Activated CD8-positive, alpha-beta T cell treated with anti-CD3 and anti-CD28 coated beads, Interleukin-2, amount 10 ng/mL, durations not matched to agents 7 days and 5 days (primary cell): Measurements from ENCODE around the gene ULK2. TPM values are rescaled to one million over a fixed set of nuclear protein-coding genes. Genes with fewer than 3 reads are reported as not detected.

Source experiments
- ATAC-seq: fragments of 150-1000 bp; cut with Tn5 transposase; one replicate; pipeline ENCODE4 v1.10.0; 2021; ENCODE audit warnings: moderate library complexity
- CTCF ChIA-PET: fragments of 350-600 bp; sonication (Branson Sonifier 250); formaldehyde crosslinking; loops from one replicate; lab custom pipeline; 2021; ENCODE audit warnings: antibody characterized with exemption; lab: Charles Lee
- POLR2A ChIA-PET: fragments of 350-600 bp; sonication (Branson Sonifier 250); formaldehyde crosslinking; loops from one replicate; lab custom pipeline; 2021; ENCODE audit warnings: antibody characterized with exemption; lab: Charles Lee
- DNase-seq: peaks from one replicate; pipeline ENCODE4 v3.0.0-alpha.2; 2020
- H3K27ac Mint-ChIP-seq: one replicate; pipeline ENCODE4 v1.8.0; 2021; ENCODE audit warnings: mild to moderate bottlenecking, mixed read lengths
- H3K27me3 Mint-ChIP-seq: one replicate; pipeline ENCODE4 v1.8.0; 2021; ENCODE audit warnings: low read depth, mixed read lengths
- H3K36me3 Mint-ChIP-seq: one replicate; pipeline ENCODE4 v1.8.0; 2021; ENCODE audit warnings: low read depth, mixed read lengths
- H3K4me1 Mint-ChIP-seq: one replicate; pipeline ENCODE4 v1.8.0; 2021; ENCODE audit warnings: low read depth, mixed read lengths
- H3K4me3 Mint-ChIP-seq: one replicate; pipeline ENCODE4 v1.8.0; 2021; ENCODE audit warnings: mild to moderate bottlenecking, mixed read lengths
- H3K9me3 Mint-ChIP-seq: one replicate; pipeline ENCODE4 v1.8.0; 2022; ENCODE audit warnings: mixed read lengths; ENCODE audit not compliant: insufficient read depth
- total RNA-seq, 2 experiments: library from RNA; stranded (reverse); gene quantifications; one replicate each; pipeline ENCODE4 v1.2.3, GENCODE V29; 2021

ULK2 gene
- total RNA-seq, 2 experiments from 2014 or later: 8.7 to 9.5 TPM

GRCh38 chr17:19731626-19732025, 136.1 kb downstream of the ULK2 start:
- ATAC-seq (no peak), DNase-seq (no peak)
- Mint-ChIP-seq H3K4me1 (no peaks in the 10 kb centered on the region), H3K36me3 (no peaks in the 10 kb centered on the region), H3K27me3 (peaks cover 4% of the 10 kb centered on the region), H3K27ac (no peak overlapping the region), H3K4me3 (no peak overlapping the region), H3K9me3 (no peaks in the 10 kb centered on the region)
- POLR2A ChIA-PET: no interaction called here
- CTCF ChIA-PET: interaction anchor here (1.4 kb wide), 1 partner anchor 13 kb away, joined by 3 read pairs; no protein-coding TSS in a partner anchor

GRCh38 chr17:19730843-19731242, 136.9 kb downstream of the ULK2 start:
- ATAC-seq: no peak
- Mint-ChIP-seq H3K27me3 (peaks cover 4% of the 10 kb centered on the region), H3K4me3 (no peak overlapping the region), H3K4me1 (no peaks in the 10 kb centered on the region), H3K9me3 (no peaks in the 10 kb centered on the region), H3K27ac (no peak overlapping the region), H3K36me3 (no peaks in the 10 kb centered on the region)
- ChIA-PET POLR2A (no interaction called here), CTCF (interaction anchor here (1.4 kb wide), 1 partner anchor 14 kb away, joined by 3 read pairs; no protein-coding TSS in a partner anchor)
- DNase-seq: no peak

GRCh38 chr17:19729900-19730299, 137.8 kb downstream of the ULK2 start:
- H3K27ac Mint-ChIP-seq: no peak overlapping the region
- no peaks in the 10 kb centered on the region for H3K36me3 Mint-ChIP-seq
- ChIA-PET CTCF (no interaction called here), POLR2A (no interaction called here)
- peaks cover 5% of the 10 kb centered on the region for H3K4me1 Mint-ChIP-seq
- ATAC-seq (no peak), DNase-seq (no peak)
- H3K9me3 Mint-ChIP-seq: no peaks in the 10 kb centered on the region
- H3K27me3 Mint-ChIP-seq: peaks cover 4% of the 10 kb centered on the region
- H3K4me3 Mint-ChIP-seq: no peak overlapping the region

GRCh38 chr17:19728084-19728495, 139.6 kb downstream of the ULK2 start:
- ATAC-seq (no peak), DNase-seq (no peak)
- Mint-ChIP-seq H3K27ac (no peak overlapping the region), H3K27me3 (no peaks in the 10 kb centered on the region), H3K9me3 (no peaks in the 10 kb centered on the region), H3K4me3 (no peak overlapping the region), H3K4me1 (peaks cover 8% of the 10 kb centered on the region), H3K36me3 (no peaks in the 10 kb centered on the region)
- CTCF ChIA-PET: interaction anchor here (2.0 kb wide), 1 partner anchor 17 kb away, joined by 16 read pairs; no protein-coding TSS in a partner anchor
- POLR2A ChIA-PET: no interaction called here

- H3K9me3 Mint-ChIP-seq: no peaks in the 10 kb centered on the region
These were observed 140.1 kb downstream of the ULK2 start for GRCh38 chr17:19727501-19728078.

GRCh38 chr17:19726631-19727376, 140.9 kb downstream of the ULK2 start:
- no peak overlapping the region for H3K4me3 Mint-ChIP-seq
- peaks cover 8% of the 10 kb centered on the region for H3K4me1 Mint-ChIP-seq
- ATAC-seq (no peak), DNase-seq (no peak)
- H3K9me3 Mint-ChIP-seq: no peaks in the 10 kb centered on the region
- H3K27ac Mint-ChIP-seq: no peak overlapping the region
- no peaks in the 10 kb centered on the region for H3K27me3 Mint-ChIP-seq
- H3K36me3 Mint-ChIP-seq: no peaks in the 10 kb centered on the region
- ChIA-PET CTCF (interaction anchor here (1.4 kb wide), 1 partner anchor 213 kb away, joined by 4 read pairs; no protein-coding TSS in a partner anchor), POLR2A (no interaction called here)

More at GRCh38 chr17:19727501-19728078, 140.1 kb downstream of the ULK2 start:
- ChIA-PET CTCF (interaction anchor here (2.0 kb wide), 1 partner anchor 17 kb away, joined by 16 read pairs; no protein-coding TSS in a partner anchor), POLR2A (no interaction called here)
- Mint-ChIP-seq H3K36me3 (no peaks in the 10 kb centered on the region), H3K27ac (no peak overlapping the region), H3K4me1 (peaks cover 8% of the 10 kb centered on the region), H3K4me3 (no peak overlapping the region), H3K27me3 (no peaks in the 10 kb centered on the region)
- DNase-seq: no peak
- ATAC-seq: no peak

GRCh38 chr17:19725486-19725885, 142.2 kb downstream of the ULK2 start:
- no peak for ATAC-seq

GRCh38 chr17:19724501-19725420, 143.0 kb downstream of the ULK2 start:
- no peak overlapping the region for H3K27ac Mint-ChIP-seq
- DNase-seq: peak; percentile 22
- H3K4me3 Mint-ChIP-seq: no peak overlapping the region
- no peaks in the 10 kb centered on the region for H3K36me3 Mint-ChIP-seq
- no peaks in the 10 kb centered on the region for H3K9me3 Mint-ChIP-seq
- peaks cover 8% of the 10 kb centered on the region for H3K4me1 Mint-ChIP-seq
- ChIA-PET POLR2A (no interaction called here), CTCF (interaction anchor here (1.4 kb wide), 2 partner anchors 42 to 211 kb away, joined by 3 to 4 read pairs; no protein-coding TSS in a partner anchor)
- H3K27me3 Mint-ChIP-seq: no peaks in the 10 kb centered on the region
- ATAC-seq: no peak

More at GRCh38 chr17:19725486-19725885, 142.2 kb downstream of the ULK2 start:
- DNase-seq: no peak
- Mint-ChIP-seq H3K4me3 (no peak overlapping the region), H3K4me1 (peaks cover 8% of the 10 kb centered on the region), H3K9me3 (no peaks in the 10 kb centered on the region), H3K27ac (no peak overlapping the region), H3K36me3 (no peaks in the 10 kb centered on the region), H3K27me3 (no peaks in the 10 kb centered on the region)
- POLR2A ChIA-PET: no interaction called here
- CTCF ChIA-PET: interaction anchor here (1.4 kb wide), 2 partner anchors 41 to 212 kb away, joined by 3 to 4 read pairs; no protein-coding TSS in a partner anchor

GRCh38 chr17:19723964-19724363, 143.8 kb downstream of the ULK2 start:
- Mint-ChIP-seq H3K36me3 (no peaks in the 10 kb centered on the region), H3K4me3 (no peak overlapping the region), H3K4me1 (peaks cover 8% of the 10 kb centered on the region), H3K27me3 (no peaks in the 10 kb centered on the region), H3K9me3 (no peaks in the 10 kb centered on the region), H3K27ac (no peak overlapping the region)
- ATAC-seq (no peak), DNase-seq (no peak)
- CTCF ChIA-PET: interaction anchor here (1.7 kb wide), 1 partner anchor 43 kb away, joined by 3 read pairs; no protein-coding TSS in a partner anchor
- POLR2A ChIA-PET: no interaction called here
